T1000 (cell line): ENCODE data around the gene OR52K1.
"Not testable (repeated sequence)": the region's sequence is repeated elsewhere in the genome, so short reads cannot be mapped to it uniquely, and the experiment has no call there.

Experiments
- DNase-seq: peaks from one replicate; lab custom pipeline; 2025; ENCODE audit warnings: mixed read lengths; lab: John Stamatoyannopoulos, UW

OR52K1 gene

DNA sequence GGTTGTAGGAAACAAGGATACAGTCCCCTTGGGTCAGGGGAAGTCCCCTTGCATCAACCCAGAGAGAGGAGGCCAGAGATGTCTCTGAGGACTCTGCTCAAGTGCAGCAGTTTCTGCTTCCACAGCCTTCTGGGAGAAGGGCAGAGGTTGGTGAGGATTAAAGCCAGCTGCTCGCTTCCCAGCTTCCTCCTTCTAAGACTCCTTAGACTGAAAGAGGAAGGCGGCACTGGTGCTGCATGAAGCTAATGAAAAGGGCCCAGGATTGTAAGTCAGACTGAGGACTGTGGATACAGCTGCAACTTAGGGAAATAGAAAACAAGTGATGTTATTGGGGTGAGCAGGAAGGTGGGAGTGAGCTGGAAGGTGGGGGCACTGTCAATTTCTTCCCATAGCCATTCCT lies at the start of gene OR52K1:
TSS of gene OR52K1 (plus strand) at position 202 of the 400 bp plus-strand sequence. CDS start 6,255 bp downstream, outside the sequence.
- DNase-seq = no peak

GRCh38 chr11:4433856-4434255 lies 48.6 kb upstream of the OR52K1 start:
- no peak for DNase-seq

GRCh38 chr11:4436411-4436810 lies 46.0 kb upstream of the OR52K1 start:
- DNase-seq = no peak

- DNase-seq = no peak
Observed at GRCh38 chr11:4441515-4441914, 40.9 kb upstream of the OR52K1 start.

DNA sequence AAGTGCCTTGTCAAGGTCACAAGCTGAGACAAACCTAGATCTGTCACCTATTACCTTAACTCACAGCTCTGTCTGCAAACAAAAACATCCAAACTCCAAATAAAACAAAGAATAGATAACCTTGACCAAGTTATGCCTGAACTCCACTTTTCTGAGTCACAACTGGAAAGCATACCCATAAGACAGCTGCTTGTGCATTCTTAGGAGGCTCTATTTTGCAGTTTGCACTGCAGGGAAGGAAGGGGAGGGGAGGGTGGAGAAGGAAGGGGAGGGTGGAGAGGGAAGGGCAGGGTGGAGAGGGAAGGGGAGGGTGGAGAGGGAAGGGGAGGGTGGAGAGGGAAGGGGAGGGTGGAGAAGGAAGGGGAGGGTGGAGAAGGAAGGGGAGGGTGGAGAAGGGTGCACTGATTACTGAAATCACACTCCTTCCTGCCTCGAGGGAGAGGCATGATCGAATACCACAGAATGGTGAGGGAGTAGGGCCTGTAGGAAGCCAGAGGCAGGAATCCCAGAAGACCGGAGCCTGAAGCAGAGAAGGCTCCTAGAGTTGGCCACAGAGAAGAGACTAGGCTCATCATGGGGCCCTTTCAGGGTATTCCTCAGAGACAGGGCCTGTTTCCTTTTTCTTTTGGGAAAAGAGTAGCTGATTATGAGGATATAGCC lies 39.1 kb upstream of the OR52K1 start:
- no peak for DNase-seq

GRCh38 chr11:4448995-4449394 lies 33.5 kb upstream of the OR52K1 start, which contains the start of gene OR52K2:
Gene OR52K2 (plus strand): TSS chr11:4449295. CDS start chr11:4449340, 45 bp downstream.
- no peak for DNase-seq

GRCh38 chr11:4453118-4453517 lies 29.3 kb upstream of the OR52K1 start:
- no peak for DNase-seq

DNA sequence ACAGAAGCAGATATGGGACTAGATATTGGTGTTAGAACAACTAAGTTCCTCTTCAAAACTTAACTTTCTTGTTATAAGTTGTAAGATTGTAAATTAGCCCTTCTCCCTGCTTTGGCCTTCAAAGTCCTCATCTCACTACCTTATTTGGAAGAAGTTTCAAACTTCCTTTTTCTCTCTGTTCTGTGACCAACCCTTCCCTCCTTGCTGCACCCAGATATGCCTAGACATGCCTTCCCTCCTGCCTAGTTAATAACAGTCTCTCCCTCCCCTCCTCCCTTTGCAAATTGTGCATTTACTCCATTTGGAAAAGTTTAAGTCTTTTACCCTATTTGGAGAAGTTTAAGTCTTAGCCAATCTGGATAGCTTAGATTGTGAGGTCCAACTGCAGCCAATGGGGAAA lies 28.4 kb upstream of the OR52K1 start:
- no peak for DNase-seq

DNA sequence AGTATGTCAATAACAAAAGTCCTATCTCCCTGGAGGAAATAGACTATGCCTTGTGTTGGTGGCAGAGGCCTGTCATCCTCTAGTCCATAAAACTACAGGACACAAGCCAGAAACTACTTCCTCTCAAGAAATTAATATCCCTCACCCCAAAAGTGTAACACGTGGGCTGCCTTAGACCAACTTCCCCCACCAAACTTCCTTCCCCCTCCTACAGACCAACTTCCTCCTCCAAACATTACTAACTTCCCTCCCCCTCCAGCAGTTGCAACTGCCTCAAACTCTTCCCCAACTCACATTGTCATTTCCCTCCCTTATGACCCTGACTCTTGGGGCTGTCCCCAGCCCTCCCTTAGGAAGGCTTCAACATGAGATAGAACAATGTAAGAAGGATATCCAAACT lies 27.0 kb upstream of the OR52K1 start:
- DNase-seq = no peak

- DNase-seq = no peak
Observed at GRCh38 chr11:4459500-4459899, 22.9 kb upstream of the OR52K1 start.

- DNase-seq = no peak
Observed at GRCh38 chr11:4460151-4460550, 22.3 kb upstream of the OR52K1 start.

GRCh38 chr11:4464216-4465159 lies 18.0 kb upstream of the OR52K1 start:
- DNase-seq = no peak

- no peak for DNase-seq
Observed at GRCh38 chr11:4465407-4465806, 17.0 kb upstream of the OR52K1 start.

DNA sequence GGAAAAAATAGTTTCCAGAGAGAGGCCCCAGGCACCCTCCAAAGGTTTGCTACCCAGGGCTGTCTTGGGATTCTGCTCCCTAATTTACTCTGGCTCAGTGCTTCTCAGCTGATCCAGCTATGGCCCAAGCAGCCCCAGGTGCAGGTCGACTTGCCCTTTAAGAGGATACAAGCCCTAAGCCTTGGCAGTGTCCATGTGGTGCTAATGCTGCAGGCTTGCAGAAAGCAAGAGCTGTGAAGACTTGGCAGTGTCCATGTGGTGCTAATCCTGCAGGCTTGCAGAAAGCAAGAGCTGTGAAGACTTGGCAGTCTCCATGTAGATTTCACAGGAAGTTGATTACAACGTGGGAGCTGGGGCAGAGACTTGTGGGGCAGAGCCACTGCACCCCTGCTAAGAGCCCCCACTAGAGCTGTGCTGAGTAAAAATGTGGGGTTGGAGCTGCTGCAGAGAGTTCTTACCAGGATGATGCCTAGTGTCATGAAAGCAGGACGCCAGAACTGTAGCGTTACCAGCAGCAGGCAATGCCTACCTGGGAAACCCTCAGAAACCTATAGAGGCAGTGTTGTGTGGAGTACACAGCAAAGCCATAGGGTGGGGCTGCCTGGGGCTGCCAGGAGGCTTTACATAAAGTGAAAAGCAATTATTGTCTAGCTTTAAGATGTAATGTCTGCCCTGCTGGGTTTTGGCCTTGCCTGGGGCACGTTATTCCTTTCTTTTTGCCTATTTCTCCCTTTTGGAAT lies 16.1 kb upstream of the OR52K1 start:
- no peak for DNase-seq

- no peak for DNase-seq
Observed at GRCh38 chr11:4466871-4467442, 15.5 kb upstream of the OR52K1 start.

DNA sequence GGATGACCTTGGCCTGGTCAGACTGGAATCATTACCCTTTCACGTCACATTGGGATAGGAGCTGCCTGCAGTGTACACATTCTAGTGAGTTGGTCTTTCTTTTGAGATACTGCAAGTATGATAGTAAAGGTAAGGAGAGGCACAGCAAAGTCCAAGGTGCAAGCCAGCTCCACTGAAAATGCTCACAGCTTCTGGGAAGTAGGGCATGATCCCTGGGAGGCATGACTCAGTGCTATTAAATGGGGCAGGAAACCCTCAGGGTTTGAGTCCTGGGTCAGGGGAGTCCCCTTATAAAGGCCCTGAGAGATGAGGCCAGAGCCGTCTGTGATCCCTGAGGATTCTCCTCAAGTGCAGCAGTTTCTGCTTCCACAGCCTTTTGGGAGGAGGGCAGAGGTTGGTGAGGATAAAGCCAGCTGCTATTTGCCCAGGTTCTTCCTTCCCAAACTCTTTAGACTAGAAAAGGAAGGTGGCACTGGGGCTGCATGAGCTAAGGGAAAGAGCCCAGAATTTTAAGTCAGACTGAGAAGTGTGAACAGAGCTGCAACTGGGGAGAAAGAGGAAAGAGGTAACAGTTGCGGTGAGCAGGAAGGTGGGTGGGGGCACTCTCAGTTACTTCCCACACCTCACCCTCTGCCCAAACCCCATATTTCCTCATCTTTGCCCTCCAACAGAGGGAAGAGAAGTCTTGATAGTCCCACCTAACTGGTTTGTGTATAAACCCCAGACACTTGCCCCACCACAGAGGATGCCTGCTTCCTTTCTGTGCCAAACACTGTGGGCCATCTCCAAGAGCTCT lies 14.4 kb upstream of the OR52K1 start:
- DNase-seq = no peak

DNA sequence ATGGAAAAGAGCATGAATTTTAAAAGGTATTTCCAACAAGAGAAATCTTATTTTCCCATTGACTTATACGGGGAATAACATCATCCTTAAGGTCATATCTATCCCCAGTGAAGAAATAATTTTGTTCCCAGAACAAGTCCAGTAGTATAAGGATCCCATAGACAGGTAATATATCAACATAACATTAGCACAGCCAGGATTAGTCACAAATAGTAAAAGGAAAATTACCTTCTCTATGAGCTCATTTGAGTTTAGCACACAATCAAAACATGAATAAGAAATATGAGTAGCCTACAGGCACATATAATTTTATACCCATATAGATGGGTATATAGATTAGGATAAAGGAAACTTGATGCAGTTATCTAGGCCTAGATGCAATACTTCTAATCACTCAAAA lies 2.8 kb upstream of the OR52K1 start:
- DNase-seq = no peak

- DNase-seq = no peak
Observed at GRCh38 chr11:4480577-4481239, 1.7 kb upstream of the OR52K1 start.

GRCh38 chr11:4481240-4481582 lies 1.2 kb upstream of the OR52K1 start:
- no peak for DNase-seq

DNA sequence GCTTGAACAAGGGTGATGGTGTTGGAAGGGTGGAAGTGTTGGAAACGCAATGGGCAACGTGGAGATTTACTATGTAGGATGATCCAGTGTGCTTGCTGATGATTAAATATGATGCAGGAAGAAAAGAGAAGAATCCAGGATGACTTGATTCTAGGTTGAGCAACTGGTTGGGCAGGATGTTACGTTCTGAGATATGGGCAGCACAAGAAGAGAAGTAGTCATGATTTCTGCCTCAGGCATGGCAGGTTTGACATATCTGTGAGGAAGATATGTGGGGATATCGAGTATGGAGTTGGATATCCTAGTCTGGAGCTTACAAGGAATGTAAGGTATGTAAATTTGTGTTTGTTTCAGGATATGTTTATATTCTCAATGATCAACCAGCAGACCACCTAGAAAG lies 1.9 kb downstream of the OR52K1 start:
- DNase-seq = no peak

GRCh38 chr11:4491405-4491804 lies 9.0 kb downstream of the OR52K1 start:
- DNase-seq = not testable (repeated sequence)
